H9 (cell line): ENCODE measurements around the gene IDUA. TPM values are rescaled to one million over a fixed set of nuclear protein-coding genes. Genes with fewer than 3 reads are reported as not detected.

ENCODE experiments used
- DNase-seq: peaks from one replicate; pipeline ENCODE4 v3.0.0-alpha.2; 2017
- H2AFZ ChIP-seq: one replicate; pipeline ENCODE4 v1.6.1; 2013; ENCODE audit warnings: mild to moderate bottlenecking, low read length, control low read depth, moderate library complexity
- H2AK5ac ChIP-seq: 2 replicates; pipeline ENCODE4 v1.6.1; 2013; ENCODE audit warnings: low read length, control low read depth, mixed read lengths; ENCODE audit not compliant: insufficient read length
- H2BK120ac ChIP-seq: one replicate; pipeline ENCODE4 v1.6.1; 2013; ENCODE audit warnings: low read depth, mild to moderate bottlenecking, low read length, control low read depth, inconsistent platforms; ENCODE audit not compliant: poor library complexity, severe bottlenecking
- H2BK12ac ChIP-seq: 2 replicates; pipeline ENCODE4 v1.6.1; 2013; ENCODE audit warnings: low read length, control low read depth, mixed read lengths, low read depth; ENCODE audit not compliant: insufficient read length
- H2BK15ac ChIP-seq: 2 replicates; pipeline ENCODE4 v1.6.1; 2013; ENCODE audit warnings: low read depth, low read length, control low read depth
- H2BK20ac ChIP-seq: one replicate; pipeline ENCODE4 v1.6.1; 2013; ENCODE audit warnings: low read depth, mild to moderate bottlenecking, low read length, control low read depth, inconsistent platforms; ENCODE audit not compliant: poor library complexity, severe bottlenecking
- H2BK5ac ChIP-seq: 2 replicates; pipeline ENCODE4 v1.6.1; 2013; ENCODE audit warnings: low read length, control low read depth, mixed read lengths; ENCODE audit not compliant: insufficient read length
- H3K14ac ChIP-seq: 2 replicates; pipeline ENCODE4 v1.6.1; 2013; ENCODE audit warnings: low read length, control low read depth; ENCODE audit not compliant: insufficient read depth
- H3K18ac ChIP-seq: 2 replicates; pipeline ENCODE4 v1.6.1; 2013; ENCODE audit warnings: low read depth, mild to moderate bottlenecking, mixed read lengths, low read length, control low read depth; ENCODE audit not compliant: insufficient read length
- H3K23ac ChIP-seq: 2 replicates; pipeline ENCODE4 v1.6.1; 2013; ENCODE audit warnings: low read length, control low read depth, mixed read lengths, low read depth; ENCODE audit not compliant: insufficient read length
- H3K23me2 ChIP-seq: 2 replicates; pipeline ENCODE4 v1.6.1; 2013; ENCODE audit warnings: low read depth, mild to moderate bottlenecking, mixed read lengths, low read length, control low read depth; ENCODE audit not compliant: insufficient read length, poor library complexity, severe bottlenecking
- H3K27ac ChIP-seq: 2 replicates; pipeline ENCODE4 v1.5.1; 2013; ENCODE audit warnings: low read length, control low read depth, mixed read lengths, low read depth; ENCODE audit not compliant: insufficient read length
- H3K27me3 ChIP-seq: 2 replicates; pipeline ENCODE4 v1.6.1; 2013; ENCODE audit warnings: low read length, control low read depth, inconsistent platforms; ENCODE audit not compliant: insufficient read depth
- H3K4ac ChIP-seq: 2 replicates; pipeline ENCODE4 v1.6.1; 2013; ENCODE audit warnings: low read depth, mild to moderate bottlenecking, control low read depth, inconsistent platforms, low read length, moderate library complexity
- H3K4me1 ChIP-seq: 2 replicates; pipeline ENCODE4 v1.6.1; 2013; ENCODE audit warnings: low read length, control low read depth, inconsistent platforms; ENCODE audit not compliant: insufficient read depth
- H3K4me2 ChIP-seq: 2 replicates; pipeline ENCODE4 v1.6.1; 2013; ENCODE audit warnings: low read length, control low read depth, mixed read lengths; ENCODE audit not compliant: insufficient read length, insufficient read depth
- H3K56ac ChIP-seq: 2 replicates; pipeline ENCODE4 v1.6.1; 2013; ENCODE audit warnings: low read depth, mild to moderate bottlenecking, mixed read lengths, low read length, control low read depth; ENCODE audit not compliant: insufficient read length
- H3K79me1 ChIP-seq: 2 replicates; pipeline ENCODE4 v1.6.1; 2013; ENCODE audit warnings: low read depth, mild to moderate bottlenecking, moderate library complexity, low read length, control low read depth, inconsistent platforms; ENCODE audit not compliant: insufficient read depth, poor library complexity, severe bottlenecking
- H3K79me2 ChIP-seq: 2 replicates; pipeline ENCODE4 v1.6.1; 2013; ENCODE audit warnings: low read length, control low read depth, inconsistent platforms; ENCODE audit not compliant: insufficient read depth
- H3K9ac ChIP-seq: 2 replicates; pipeline ENCODE4 v1.6.1; 2013; ENCODE audit warnings: low read length, control low read depth, mixed read lengths; ENCODE audit not compliant: insufficient read length; ENCODE audit errors: extremely low read depth
- H3K9me3 ChIP-seq: one replicate; pipeline ENCODE4 v1.6.1; 2013; ENCODE audit warnings: low read depth, low read length, inconsistent platforms; ENCODE audit not compliant: control insufficient read depth
- H3T11ph ChIP-seq: one replicate; pipeline ENCODE4 v1.6.1; 2013; ENCODE audit warnings: mild to moderate bottlenecking, low read length, control low read depth, inconsistent platforms
- H4K20me1 ChIP-seq: one replicate; pipeline ENCODE4 v1.6.1; 2013; ENCODE audit not compliant: control insufficient read depth, insufficient read length, insufficient read depth
- H4K5ac ChIP-seq: 2 replicates; pipeline ENCODE4 v1.6.1; 2013; ENCODE audit warnings: low read depth, mild to moderate bottlenecking, mixed read lengths, low read length, control low read depth; ENCODE audit not compliant: insufficient read length
- H4K8ac ChIP-seq: replicated peaks from 2 replicates; pipeline ENCODE4 v1.6.1; 2013; ENCODE audit warnings: low read length, control low read depth, mixed read lengths, low read depth; ENCODE audit not compliant: insufficient read length
- H4K91ac ChIP-seq: 2 replicates; pipeline ENCODE4 v1.6.1; 2013; ENCODE audit warnings: low read depth, mild to moderate bottlenecking, moderate library complexity, mixed read lengths, low read length, control low read depth; ENCODE audit not compliant: insufficient read length
- H3K27ac Mint-ChIP-seq, 3 experiments: 2 replicates in 2 of 3; 3 replicates in 1 of 3; pipeline ENCODE4 v1.8.0; 2020 to 2021; ENCODE audit warnings: mixed read lengths in 3 of 3, mild to moderate bottlenecking in 1 of 3, moderate library complexity in 1 of 3
- H3K27me3 Mint-ChIP-seq: 2 replicates; pipeline ENCODE4 v1.8.0; 2021; ENCODE audit warnings: low read depth, mild to moderate bottlenecking, moderate library complexity, mixed read lengths
- H3K36me3 Mint-ChIP-seq, 3 experiments: 2 replicates in 2 of 3; 3 replicates in 1 of 3; pipeline ENCODE4 v1.8.0; 2020 to 2021; ENCODE audit warnings: low read depth in 3 of 3, mixed read lengths in 3 of 3; ENCODE audit not compliant: insufficient read depth in 1 of 3
- H3K4me1 Mint-ChIP-seq, 2 experiments: 2 replicates each; pipeline ENCODE4 v1.8.0; 2020; ENCODE audit warnings: mixed read lengths in 2 of 2
- H3K4me3 Mint-ChIP-seq, 2 experiments: 2 replicates in 1 of 2; 3 replicates in 1 of 2; pipeline ENCODE4 v1.8.0; 2020 to 2021; ENCODE audit warnings: mild to moderate bottlenecking in 2 of 2, mixed read lengths in 2 of 2, moderate library complexity in 1 of 2
- H3K9me3 Mint-ChIP-seq, 2 experiments: 2 replicates in 1 of 2; 3 replicates in 1 of 2; pipeline ENCODE4 v1.8.0; 2020; ENCODE audit warnings: mild to moderate bottlenecking in 2 of 2, mixed read lengths in 2 of 2, moderate library complexity in 1 of 2
- WGBS: extraction: QIAGEN DNeasy Blood & Tissue Kit; methylation state at CpG from one replicate; pipeline ENCODE4 v1.1.7; 2013; ENCODE audit warnings: missing lambda C conversion rate, low lambda C conversion rate, mixed read lengths; ENCODE audit not compliant: insufficient read length; ENCODE audit errors: extremely low coverage; 5-methylcytosine and 5-hydroxymethylcytosine counted together
- total RNA-seq: library from RNA; stranded (reverse); gene quantifications from 2 replicates; pipeline ENCODE4 v1.2.1, GENCODE V29; 2021
- TF ChIP-seq, protein P1 (sequence below): fragments of 200-600 bp; sonication (generic); conservative IDR thresholded peaks from 3 replicates; pipeline ENCODE4 v1.8.0; 2021; ENCODE audit warnings: antibody characterized with exemption, mild to moderate bottlenecking

Gene IDUA
- total RNA-seq, 1 experiment from 2014 or later: 14.5 TPM

DNA sequence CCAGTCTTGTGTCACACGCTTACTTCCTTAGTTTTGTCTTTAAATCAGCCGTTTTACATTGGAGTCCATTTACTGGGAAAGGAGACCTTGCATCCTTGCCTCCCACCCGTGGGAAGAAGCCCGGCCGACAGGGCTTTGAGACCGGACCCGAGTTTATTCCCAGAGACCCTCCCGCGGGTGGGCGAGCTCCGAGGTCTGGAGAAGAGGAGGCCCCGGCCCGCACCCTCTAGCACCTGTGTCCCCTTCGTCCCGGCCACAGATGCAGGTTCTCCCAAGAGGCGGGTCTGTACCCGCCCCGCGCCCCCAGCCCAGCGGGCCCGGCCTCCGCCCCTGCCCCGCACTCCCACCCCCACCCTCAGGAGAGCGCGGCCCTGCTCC, 10.1 kb downstream of the IDUA start:
- no peak overlapping the region for H2BK20ac ChIP-seq
- H3K27me3 ChIP-seq: peaks cover 29% of the 10 kb centered on the region; the same call in 1 of the 2 replicates

More for the DNA sequence above, 10.1 kb downstream of the IDUA start:
- Histone ChIP-seq H2BK15ac (no peak overlapping the region), H3K23ac (no peak overlapping the region), H3K14ac (no peak overlapping the region), H3K9ac (no peak overlapping the region), H3K4ac (no peak overlapping the region), H2AFZ (no peak overlapping the region), H2BK5ac (no peak overlapping the region), H3T11ph (no peak overlapping the region), H4K5ac (no peak overlapping the region), H3K23me2 (peaks cover 4% of the 10 kb centered on the region), H4K91ac (no peak overlapping the region), H3K4me1 (no peaks in the 10 kb centered on the region), H3K56ac (no peak overlapping the region), H3K27ac (no peak overlapping the region), H4K20me1 (no peaks in the 10 kb centered on the region), H4K8ac (no peak overlapping the region), H3K4me2 (no peak overlapping the region), H3K79me2 (no peaks in the 10 kb centered on the region), H2AK5ac (no peak overlapping the region), H3K79me1 (no peaks in the 10 kb centered on the region), H3K18ac (no peak overlapping the region), H3K9me3 (no peaks in the 10 kb centered on the region), H2BK120ac (no peak overlapping the region), H2BK12ac (no peak overlapping the region)
- no peak for DNase-seq
- no peaks in the 10 kb centered on the region for H3K36me3 Mint-ChIP-seq
- 0 out of 4 replicates have a peak, but pooled peaks cover 0 to 2% of the 10 kb centered on the region in 2 experiments for H3K4me1 Mint-ChIP-seq
- TF ChIP-seq, protein P1, sequence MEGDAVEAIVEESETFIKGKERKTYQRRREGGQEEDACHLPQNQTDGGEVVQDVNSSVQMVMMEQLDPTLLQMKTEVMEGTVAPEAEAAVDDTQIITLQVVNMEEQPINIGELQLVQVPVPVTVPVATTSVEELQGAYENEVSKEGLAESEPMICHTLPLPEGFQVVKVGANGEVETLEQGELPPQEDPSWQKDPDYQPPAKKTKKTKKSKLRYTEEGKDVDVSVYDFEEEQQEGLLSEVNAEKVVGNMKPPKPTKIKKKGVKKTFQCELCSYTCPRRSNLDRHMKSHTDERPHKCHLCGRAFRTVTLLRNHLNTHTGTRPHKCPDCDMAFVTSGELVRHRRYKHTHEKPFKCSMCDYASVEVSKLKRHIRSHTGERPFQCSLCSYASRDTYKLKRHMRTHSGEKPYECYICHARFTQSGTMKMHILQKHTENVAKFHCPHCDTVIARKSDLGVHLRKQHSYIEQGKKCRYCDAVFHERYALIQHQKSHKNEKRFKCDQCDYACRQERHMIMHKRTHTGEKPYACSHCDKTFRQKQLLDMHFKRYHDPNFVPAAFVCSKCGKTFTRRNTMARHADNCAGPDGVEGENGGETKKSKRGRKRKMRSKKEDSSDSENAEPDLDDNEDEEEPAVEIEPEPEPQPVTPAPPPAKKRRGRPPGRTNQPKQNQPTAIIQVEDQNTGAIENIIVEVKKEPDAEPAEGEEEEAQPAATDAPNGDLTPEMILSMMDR: no peak
- WGBS: no CpG with 5 or more reads among the region's 25 CpGs
- peaks cover 0 to 2% of the 10 kb centered on the region in 2 experiments; a peak in 1 of 5 replicates for H3K9me3 Mint-ChIP-seq
- peak overlapping the region; percentile 43 to 70; a peak in 4 of 5 replicates for H3K4me3 Mint-ChIP-seq
- peaks cover 63% of the 10 kb centered on the region for H3K27me3 Mint-ChIP-seq
- no peak overlapping the region for H3K27ac Mint-ChIP-seq
